Activated CD4-positive, CD25-positive, alpha-beta regulatory T cell treated with anti-CD3 and anti-CD28 coated beads, Interleukin-2, amount 50 U/mL, for 72 hours (primary cell): Measurements from ENCODE around the gene DUSP12.

ENCODE experiments used
- DNase-seq: peaks from one replicate; pipeline ENCODE4 v3.0.0; 2021

Gene DUSP12

DNA sequence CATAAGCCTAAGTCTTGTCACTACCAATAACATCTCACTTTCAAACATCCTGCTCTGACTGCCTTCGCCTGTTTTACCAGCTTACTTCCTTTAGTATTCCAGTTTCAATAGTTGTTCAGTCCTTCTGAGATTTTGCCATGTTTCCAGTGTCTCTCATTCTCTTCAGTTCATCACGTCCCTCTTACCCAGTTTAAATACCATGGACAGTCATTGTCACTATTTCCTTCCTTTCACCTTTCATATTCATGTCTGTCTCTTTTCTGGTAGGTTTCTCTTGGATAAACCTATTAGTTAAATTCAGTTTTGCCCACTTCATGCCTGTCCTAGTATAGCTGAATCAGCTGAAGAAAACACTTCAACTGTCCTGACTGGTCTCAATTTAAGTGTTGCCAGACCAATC, 22.4 kb downstream of the DUSP12 start:
- DNase-seq, result no peak

DNA sequence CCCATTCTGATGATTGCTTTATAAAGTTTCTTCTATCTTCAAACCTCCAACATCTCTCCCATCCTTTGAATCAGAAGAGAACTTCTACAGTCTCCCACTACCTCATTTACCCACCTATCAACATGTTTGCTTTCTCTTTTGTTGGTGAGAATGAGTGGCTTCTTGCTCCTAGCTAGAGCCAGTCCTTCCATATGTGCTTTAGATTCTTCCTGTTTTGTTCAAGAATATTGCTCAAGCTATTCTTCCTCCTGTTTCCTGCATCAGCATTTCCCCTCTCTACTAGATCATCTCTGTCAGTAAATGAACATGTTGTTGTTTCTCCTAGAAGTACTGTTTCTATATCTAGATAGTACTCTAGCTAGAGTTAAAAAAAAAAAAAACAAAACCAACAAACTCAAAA, 22.8 kb downstream of the DUSP12 start:
- no peak for DNase-seq

DNA sequence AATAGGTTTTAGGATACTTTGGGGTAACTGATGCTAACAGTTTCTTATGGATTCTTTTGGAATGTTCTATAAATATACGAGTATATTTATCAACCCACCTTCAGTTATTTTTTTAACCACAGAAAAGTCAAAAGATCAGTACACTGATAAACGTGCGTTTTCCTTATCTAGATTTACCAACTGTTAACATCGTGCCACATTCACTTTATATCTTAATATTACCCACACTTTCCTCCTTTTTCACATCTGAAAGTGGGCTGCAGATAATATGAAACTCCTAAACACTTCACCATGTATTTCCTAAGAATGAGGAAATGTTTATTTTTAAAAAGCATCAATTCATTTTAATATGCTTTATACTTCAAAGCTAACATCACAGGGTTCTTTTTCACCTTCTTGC, 24.2 kb downstream of the DUSP12 start:
- DNase-seq, result no peak

DNA sequence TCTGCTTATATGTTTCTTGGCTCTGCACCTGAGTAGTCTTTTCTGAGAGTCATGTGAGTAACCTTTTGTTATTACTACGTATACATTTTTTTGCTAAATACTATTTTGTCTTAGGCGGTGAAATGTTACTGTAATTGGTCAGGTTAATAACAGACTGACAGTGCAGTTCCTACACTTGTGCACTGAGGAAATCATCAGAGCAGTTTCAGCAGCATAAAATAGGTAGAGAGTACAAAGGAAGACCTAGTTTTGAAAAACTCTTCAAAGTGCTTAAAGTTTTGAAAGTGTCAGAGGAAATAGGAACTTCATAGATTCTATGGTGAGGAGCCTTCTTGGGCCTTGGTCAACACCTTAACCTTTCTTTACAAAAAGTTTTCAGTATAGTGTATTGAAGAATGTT, 27.7 kb downstream of the DUSP12 start:
- no peak for DNase-seq

DNA sequence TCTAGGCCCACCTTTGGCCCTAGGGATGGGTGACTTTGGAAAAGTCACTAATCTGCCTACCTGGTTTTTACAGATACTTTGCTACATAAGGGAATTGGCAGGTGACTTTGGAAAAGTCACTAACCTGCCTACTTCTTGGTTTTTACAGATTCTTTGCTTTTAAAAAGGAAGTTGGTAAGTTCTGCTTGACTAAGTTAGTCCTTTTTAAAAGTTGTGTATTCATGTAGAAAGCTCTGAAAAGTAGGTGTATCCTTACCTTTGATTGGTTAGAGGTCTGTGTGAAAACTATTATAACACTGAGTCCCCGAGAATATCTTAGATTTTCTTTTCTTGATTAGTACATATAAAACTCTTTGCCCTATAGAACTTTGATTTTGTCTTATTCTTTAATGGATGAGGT, 28.9 kb downstream of the DUSP12 start:
- DNase-seq, result no peak

DNA sequence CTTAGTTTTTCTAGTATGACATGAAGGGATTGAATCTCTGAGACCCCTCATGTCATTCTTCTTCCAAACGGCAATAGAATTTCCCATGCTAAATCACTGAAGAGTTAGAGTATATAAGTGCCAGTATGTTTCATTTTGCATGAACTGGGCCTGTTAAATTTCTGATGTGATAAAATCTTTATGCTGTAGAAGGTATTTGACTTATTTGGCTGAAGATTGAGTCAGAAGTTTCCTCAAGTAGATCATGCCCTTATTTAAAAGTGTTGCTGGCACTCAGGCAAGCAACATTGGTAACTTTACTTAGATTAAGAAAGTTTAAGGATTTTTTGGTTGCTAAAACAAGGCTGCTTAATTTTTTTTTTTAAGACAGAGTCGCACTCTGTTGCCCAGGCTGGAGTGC, 29.8 kb downstream of the DUSP12 start:
- no peak for DNase-seq

DNA sequence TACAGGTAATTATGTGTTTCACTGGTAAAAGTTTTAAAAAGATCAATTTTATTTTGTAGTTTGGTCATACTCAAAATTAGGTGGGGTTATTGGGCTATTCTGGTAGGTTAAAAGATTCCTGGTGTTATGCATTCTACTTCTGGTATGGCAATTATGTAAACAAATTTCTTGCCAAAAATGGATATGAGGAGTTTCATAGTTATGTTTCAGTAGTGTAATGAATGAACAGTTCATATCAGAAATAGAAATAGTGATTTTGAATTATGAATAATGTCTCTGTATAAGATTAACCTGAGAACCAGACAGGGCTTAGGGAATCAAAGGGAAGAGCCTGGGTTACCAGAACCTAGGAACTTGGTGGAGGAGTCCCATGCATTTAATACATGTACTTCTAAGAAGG, 32.4 kb downstream of the DUSP12 start:
- no peak for DNase-seq

DNA sequence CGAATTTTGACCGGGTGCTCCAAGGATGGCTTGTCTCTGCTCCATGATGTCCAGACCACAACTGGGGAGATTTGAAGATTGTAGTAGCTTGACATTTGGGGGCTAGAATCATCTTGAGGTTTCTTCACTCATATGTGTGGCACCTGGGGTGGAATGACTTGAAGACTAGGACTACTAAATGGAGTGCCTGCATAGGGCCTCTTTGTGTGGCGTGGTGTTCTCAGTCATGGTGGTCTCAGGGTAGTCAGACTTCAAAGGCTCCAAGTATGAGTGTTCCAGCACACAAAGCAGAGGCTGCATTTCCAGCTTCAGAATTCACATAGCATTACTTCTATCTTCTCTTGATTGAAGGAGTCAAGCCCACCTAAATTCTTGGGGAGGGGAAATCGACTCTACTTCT, 33.3 kb downstream of the DUSP12 start:
- no peak for DNase-seq

DNA sequence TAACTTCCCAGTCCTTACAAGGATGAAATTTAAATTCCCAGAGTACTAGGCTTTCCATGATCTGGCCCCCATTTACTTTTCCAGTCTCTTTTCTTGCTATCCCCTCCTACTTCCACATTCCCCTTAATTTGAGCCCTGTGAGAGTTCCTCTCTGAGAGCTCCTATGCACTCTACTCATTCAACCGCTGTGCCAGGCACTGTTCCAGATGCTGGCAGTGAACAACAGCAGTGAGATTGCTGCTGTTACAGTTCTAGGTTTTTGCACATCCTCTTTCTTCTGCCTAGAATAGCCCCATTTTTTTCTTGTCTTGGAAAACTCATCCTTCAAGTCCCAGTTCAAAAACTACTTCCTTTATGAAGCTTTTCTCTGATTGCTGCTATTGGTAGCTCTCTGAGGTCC, 35.4 kb downstream of the DUSP12 start:
- no peak for DNase-seq

DNA sequence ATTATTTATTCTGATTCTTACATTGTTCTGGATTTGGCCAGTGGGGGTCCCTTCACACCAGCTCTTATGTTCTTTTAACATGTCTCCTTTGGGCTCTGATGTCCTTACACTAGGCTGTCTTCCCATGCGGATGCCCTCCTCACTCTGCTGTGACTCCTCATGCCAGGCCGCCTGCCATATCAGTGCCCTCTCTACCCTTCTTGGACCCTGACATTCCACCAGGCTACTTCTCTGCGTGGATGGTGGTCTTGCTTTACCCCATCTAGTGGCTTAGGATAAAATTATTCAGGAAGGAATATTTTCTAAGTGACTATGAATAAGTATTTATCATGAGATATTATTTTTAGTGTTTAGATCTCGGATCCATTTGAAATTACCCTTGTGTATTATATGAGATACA, 37.8 kb downstream of the DUSP12 start:
- no peak for DNase-seq

DNA sequence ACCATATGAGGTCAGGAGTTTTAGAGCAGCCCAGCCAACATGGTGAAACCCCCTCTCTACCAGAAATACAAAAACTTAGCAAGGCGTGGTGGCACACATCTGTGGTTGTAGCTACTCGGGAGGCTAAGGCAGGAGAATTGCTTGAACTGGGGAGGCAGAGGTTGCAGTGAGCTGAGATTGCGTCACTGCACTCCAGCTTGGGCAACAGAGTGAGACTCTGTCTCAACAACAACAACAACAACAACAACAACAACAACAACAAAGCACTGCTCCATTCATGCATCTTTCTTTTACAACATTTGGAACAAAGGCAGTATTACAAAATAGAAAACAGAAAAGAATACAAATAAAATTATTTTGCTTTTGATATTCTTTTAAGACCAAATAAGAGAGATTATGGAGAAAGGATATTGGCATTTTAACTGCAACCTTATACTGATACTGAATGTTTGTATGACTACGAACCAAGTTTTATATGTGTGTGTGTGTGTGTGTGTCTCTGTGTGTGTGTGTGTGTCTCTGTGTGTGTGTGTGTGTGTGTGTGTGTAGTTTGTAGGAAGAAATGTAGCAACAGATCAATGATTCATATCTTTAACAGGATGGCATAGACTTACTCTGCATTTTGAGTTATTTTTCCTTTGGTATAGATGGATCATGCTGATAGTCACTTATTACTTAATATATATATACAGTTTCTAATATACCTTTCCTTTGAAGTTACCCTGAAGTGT, 41.2 kb downstream of the DUSP12 start:
- DNase-seq, result no peak

DNA sequence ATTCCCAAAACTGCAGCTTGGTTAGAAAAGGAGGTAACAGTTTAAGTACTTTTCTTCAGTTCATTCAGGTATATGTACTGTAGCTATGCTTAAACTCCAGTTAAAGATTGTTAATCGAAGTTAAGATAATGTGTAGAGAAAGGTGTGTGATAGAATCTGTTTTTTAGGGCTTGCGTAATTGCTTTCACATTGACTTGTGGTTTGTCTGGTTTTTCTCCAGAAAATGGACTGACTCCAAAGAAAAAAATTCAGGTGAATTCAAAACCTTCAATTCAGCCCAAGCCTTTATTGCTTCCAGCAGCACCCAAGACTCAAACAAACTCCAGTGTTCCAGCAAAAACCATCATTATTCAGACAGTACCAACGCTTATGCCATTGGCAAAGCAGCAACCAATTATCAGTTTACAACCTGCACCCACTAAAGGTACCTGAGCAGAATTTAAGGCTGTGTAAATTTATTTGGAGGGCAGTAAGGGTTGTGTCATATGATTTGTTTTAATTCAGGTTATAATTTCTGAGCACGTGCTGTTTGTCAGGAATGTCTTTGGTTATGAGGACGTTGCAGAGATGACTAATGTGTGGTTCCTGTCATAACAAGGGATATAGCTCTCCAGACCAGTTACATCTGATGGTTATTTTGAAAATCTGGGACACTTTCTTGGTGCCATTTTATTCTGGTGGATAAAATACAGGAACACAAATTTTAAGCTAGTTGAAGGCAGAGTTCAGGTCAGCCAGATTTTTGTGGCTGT, 42.5 kb downstream of the DUSP12 start:
- no peak for DNase-seq

DNA sequence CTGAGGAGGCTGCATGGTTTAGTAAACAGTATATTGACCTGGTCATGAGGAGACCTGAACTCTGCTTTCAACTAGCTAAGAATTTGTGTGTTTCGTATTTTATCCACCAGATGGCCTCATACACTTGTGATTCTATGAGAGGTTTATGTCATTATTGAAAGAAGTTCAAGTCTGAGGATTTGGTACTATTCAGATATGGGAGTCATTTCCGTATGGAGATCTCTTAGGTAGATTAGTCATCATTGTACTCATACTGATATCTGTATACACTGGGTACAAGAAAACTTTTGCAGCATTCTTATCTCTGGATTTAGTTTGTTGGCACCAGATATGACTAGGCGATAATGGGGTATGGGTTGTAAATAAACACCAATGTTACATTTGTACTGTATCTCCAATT, 43.2 kb downstream of the DUSP12 start:
- DNase-seq, result no peak

DNA sequence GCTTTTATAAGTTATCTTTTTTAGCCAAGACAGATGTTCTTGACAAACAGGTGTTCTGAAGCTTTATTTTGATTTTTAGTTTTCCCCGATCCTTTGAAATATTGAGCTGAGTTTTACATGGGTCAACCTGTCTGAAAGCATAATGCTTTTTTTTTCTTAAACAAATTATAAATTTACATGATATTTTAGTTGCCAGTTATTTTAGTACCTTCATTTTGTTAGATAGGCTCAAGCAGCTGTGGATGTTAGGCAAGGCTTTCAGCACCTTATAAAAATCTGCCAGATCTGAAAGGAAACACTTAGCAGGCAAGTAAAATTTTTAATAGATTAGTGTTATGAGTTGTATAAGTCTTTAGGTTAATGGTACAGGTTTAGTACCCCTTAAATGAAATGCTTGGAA, 50.2 kb downstream of the DUSP12 start:
- DNase-seq, result no peak

DNA sequence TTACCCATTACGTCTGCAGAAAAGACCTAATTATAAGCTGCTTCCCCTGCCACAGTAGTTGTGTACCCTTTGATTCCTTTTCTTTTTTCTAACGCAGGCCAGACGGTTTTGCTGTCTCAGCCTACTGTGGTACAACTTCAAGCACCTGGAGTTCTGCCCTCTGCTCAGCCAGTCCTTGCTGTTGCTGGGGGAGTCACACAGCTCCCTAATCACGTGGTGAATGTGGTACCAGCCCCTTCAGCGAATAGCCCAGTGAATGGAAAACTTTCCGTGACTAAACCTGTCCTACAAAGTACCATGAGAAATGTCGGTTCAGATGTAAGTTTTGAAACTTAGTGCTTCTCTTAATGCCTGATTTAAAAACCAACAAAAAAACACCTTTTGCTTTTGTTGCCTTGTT, 52.4 kb downstream of the DUSP12 start:
- no peak for DNase-seq

DNA sequence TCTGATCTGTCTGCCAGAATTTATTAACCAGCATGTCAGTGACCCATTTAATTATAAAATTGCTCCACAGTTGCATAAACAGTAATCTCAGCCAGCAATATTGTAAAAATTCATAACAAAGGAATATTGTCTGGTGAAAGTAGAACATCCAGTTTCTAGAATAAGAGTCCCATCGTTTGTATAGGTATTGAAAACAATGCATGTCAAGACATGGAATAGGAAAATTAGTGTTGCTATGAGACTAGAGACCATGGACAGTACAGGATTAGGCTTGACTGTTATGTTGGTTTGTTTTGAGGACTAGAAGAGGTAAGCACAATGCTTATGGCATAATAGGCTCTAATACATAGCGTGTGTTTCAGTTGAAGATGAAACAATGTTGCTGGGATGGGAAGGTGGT, 53.6 kb downstream of the DUSP12 start:
- no peak for DNase-seq

DNA sequence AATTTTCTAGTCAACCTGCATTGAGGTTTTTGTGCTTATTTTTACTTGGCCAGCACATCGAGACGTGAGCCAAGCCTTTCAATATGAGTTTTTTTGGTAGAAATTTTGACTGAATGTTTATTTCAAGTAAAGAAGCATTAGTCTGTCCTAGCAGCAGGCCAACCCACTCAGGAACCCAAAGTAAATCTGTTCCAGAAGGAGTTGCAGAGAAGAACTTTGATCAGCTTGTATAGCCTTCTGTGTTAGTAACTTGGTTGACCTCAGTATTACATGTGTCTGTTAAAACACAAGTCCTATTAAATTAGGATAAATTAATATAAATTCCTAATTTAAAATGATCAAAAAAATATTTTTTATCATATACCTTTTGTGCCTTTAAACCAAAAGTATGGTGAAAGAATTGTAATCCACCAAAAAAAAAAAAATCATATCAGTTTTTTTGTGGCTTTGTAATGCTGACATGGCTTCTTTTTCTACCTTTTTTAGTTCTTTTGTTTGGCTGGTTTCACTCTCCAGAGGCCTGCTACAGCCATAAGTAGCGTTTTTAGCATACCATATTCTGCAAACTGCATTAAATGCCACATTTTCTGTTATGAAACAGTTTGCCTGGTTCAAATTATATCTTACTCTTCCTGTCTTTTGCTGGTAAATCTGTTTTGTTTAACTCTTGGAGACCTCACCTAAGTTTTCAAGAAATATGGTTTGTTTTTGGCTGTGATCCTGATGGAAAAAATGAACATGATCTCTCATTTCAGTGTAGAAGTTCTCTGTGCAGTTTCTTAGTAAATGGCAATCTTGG, 56.0 kb downstream of the DUSP12 start:
- DNase-seq, result no peak
